HEK293 (cell line): Measurements from ENCODE around the gene ELAVL2.

Experiments used
- ZNF155 ChIP-seq: fragments of 450-650 bp; formaldehyde crosslinking; IDR thresholded peaks from 2 replicates; pipeline ENCODE4 v1.5.1; 2016; ENCODE audit warnings: missing biosample characterization, missing genetic modification characterization
- ZNF274 ChIP-seq, 2 experiments: fragments of 200-500 bp in 1 of 2; fragments of 450-650 bp in 1 of 2; sonication (Bioruptor generic) in 1 of 2; formaldehyde crosslinking in 1 of 2; IDR thresholded peaks; 2 replicates each; pipeline versions ENCODE4 v1.5.1 to v1.6.1; 2014 to 2016; ENCODE audit warnings: borderline replicate concordance in 1 of 2, inconsistent platforms in 1 of 2, low read length in 1 of 2, missing biosample characterization in 1 of 2, missing genetic modification characterization in 1 of 2
- ZNF362 ChIP-seq: fragments of 450-650 bp; formaldehyde crosslinking; IDR thresholded peaks from 2 replicates; pipeline ENCODE4 v1.5.1; 2016; ENCODE audit warnings: missing biosample characterization, missing genetic modification characterization
- ZNF423 ChIP-seq: fragments of 450-650 bp; formaldehyde crosslinking; IDR thresholded peaks from 2 replicates; pipeline ENCODE4 v1.5.1; 2016; ENCODE audit warnings: missing biosample characterization, missing genetic modification characterization
- ZNF837 ChIP-seq: fragments of 450-650 bp; formaldehyde crosslinking; IDR thresholded peaks from 2 replicates; pipeline ENCODE4 v1.5.1; 2016; ENCODE audit warnings: missing biosample characterization, missing genetic modification characterization
- TF ChIP-seq, protein P1 (sequence below): fragments of 450-650 bp; formaldehyde crosslinking; IDR thresholded peaks from 2 replicates; pipeline ENCODE4 v1.5.1; 2016; ENCODE audit warnings: missing biosample characterization, missing genetic modification characterization

- TF ChIP-seq ZNF274 (IDR thresholded peaks at IDR 0.05; ENCODE audit: low read length) (no peak), ZNF274 (tag by site-specific recombination; IDR thresholded peaks at IDR 0.05; ENCODE audit: borderline replicate concordance) (no peak), ZNF423 (no peak), ZNF155 (tag by site-specific recombination) (no peak), ZNF362 (tag by site-specific recombination) (no peak), ZNF837 (tag by site-specific recombination) (no peak)
- TF ChIP-seq, protein P1, sequence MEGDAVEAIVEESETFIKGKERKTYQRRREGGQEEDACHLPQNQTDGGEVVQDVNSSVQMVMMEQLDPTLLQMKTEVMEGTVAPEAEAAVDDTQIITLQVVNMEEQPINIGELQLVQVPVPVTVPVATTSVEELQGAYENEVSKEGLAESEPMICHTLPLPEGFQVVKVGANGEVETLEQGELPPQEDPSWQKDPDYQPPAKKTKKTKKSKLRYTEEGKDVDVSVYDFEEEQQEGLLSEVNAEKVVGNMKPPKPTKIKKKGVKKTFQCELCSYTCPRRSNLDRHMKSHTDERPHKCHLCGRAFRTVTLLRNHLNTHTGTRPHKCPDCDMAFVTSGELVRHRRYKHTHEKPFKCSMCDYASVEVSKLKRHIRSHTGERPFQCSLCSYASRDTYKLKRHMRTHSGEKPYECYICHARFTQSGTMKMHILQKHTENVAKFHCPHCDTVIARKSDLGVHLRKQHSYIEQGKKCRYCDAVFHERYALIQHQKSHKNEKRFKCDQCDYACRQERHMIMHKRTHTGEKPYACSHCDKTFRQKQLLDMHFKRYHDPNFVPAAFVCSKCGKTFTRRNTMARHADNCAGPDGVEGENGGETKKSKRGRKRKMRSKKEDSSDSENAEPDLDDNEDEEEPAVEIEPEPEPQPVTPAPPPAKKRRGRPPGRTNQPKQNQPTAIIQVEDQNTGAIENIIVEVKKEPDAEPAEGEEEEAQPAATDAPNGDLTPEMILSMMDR (tag by site-specific recombination), result no peak
These were observed 102.4 kb downstream of the ELAVL2 start for GRCh38 chr9:23723672-23724071.
